ENCODE measurements around the gene GRK6.

Gene GRK6

DNA sequence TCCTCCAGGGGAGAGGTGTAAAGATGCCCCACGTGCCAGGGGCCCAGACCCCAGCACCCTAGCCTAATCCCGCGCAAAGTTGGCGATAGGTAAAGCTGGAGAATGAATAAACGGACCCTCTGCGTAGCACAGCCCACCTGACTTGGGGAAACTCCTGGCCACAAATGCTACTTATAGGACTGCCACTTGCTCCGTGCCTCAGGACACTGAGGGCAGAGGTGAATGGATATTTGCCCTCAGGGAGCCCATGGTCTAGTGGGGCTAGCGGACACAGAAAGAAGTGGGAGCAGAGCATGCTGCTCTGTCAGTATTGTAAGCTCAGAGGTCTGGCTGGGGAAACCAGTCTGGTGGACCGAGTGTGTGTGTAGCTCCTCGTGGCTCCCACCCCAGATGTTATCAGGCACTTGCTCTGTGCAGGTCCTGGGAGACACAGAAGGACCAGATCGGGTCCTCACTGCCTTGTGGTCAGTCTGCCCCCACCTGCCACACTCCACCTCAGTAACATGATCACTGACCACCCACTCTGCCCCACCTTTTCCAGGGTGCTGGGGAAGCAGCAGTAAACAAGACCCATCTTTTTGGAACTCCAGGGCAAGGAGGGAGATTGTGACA lies 841 bp downstream of the GRK6 start:
- no peak for DNase-seq

- DNase-seq = no peak
These were observed 1.6 kb downstream of the GRK6 start for GRCh38 chr5:177427919-177428573.

- DNase-seq = no peak
These were observed 2.2 kb downstream of the GRK6 start for GRCh38 chr5:177428574-177429217.

GRCh38 chr5:177429248-177430040 lies 3.0 kb downstream of the GRK6 start:
- DNase-seq = no peak

- DNase-seq = no peak
These were observed 3.9 kb downstream of the GRK6 start for GRCh38 chr5:177430140-177430951.

DNA sequence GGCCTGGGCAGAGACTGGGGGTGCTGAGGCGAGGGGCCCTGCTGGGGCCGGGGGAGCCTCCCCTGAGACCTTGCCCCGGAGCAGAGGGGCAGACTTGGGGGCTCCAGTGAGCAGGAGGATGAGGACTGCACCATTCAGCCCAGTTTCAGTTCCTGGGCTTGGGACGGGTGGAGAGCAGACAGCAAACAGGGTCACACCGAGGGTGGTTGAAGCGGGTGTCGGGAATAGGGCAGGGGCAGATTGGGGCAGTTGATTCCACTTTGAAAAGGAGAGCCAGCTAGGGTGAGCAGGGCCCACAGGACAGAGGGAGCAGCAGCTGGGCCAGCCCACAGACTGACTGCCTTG lies 4.5 kb downstream of the GRK6 start:
- DNase-seq = no peak

DNA sequence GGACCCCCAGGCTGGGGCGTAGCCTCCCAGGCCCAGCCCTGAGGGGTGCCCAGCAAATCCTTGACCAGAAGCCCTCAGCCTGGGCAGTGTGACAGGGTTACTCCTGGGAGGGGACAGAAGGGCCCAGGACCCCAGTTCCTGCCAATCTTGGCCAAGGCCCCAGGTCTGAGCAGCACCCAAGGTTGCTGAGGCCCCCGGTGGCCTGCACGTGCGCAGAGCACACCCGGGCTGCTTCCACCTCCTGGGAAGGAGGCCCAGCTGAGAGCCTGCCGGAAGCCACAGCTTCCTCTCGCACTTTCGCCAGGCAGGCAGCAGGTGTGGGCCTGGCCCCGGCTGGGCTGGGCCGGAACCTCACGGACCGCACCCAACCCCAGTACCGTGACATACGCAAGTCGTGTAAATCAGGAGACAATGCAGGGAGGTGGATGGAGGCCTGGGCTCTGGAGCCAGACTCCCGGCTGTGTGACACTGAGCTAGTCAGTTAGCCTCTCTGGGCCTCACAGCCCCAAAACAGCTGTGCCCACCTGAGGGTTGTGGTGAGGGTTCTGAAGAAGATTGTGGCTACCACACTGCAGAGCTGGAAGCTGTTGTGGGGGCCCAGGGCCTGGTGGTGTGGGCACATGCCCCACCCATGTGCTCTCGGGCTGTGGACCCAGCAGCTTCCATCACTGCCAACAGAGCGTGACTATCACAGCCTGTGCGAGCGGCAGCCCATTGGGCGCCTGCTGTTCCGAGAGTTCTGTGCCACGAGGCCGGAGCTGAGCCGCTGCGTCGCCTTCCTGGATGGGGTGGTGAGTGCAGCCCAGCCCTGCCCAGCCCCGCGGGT lies 5.1 kb downstream of the GRK6 start:
- no peak for DNase-seq

GRCh38 chr5:177432143-177432838 lies 5.8 kb downstream of the GRK6 start:
- DNase-seq = no peak

- no peak for DNase-seq
These were observed 6.6 kb downstream of the GRK6 start for GRCh38 chr5:177432839-177433657.

DNA sequence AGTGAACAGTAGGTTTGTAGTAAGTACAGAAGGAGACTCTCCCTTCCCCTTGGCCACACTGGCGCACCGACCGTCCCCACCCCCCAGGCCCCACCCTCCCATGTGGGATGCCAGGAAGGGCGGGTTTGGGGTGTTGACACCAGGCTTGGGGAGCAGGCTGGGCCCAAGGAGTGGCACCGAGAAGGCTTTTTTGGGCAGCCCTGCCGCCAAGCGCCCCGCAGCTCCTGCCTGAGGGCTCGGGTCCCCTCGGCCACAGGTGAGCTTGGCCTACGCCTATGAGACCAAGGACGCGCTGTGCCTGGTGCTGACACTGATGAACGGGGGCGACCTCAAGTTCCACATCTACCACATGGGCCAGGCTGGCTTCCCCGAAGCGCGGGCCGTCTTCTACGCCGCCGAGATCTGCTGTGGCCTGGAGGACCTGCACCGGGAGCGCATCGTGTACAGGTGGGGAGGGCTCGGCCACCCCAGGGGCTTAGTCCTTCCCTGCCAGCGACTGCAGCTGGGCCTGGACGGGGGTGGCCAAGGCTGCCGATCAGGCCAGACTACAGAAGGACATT lies 7.3 kb downstream of the GRK6 start:
- no peak for DNase-seq

DNA sequence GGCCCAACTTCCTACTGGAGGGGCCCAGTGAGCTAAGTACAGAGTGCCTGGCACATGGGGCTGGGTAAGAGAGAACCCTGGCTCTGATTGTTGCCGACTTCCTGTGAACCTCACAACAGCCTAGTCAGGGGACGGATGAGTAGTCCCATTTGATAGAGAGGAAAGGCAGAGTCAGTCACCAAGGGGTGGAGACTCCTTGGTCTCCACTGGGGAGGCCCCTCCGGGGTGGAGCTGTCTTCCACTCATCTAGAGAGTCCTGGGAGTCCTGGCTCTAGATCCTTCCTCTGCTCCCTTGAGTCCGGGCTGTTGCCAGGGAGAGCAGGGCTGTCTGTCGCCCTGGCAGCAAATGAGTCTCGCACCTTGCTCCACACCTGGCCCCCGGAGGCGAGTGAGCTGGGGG lies 8.0 kb downstream of the GRK6 start:
- DNase-seq = no peak

GRCh38 chr5:177434942-177435738 lies 8.7 kb downstream of the GRK6 start:
- no peak for DNase-seq

GRCh38 chr5:177435847-177436536 lies 9.5 kb downstream of the GRK6 start:
- no peak for DNase-seq

DNA sequence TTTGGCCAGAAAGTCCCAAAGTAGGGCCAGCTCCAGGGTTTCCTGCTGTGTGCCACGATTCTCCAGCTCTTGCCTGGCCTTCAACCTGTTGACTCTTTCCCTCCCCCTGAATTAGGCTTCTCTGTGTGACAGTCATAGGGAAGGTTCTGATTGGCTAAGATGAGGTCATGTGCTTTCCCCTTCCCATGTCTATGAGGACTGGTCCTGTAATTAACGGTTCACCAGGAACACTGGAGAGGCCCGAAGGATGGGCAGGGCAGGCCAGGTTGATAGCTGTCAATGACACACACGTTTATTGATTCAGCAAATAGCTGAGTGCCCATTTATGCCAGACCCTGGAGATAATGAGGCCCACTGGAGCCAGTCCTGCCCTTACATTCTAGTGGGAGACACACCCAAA lies 11.1 kb downstream of the GRK6 start:
- DNase-seq = no peak

DNA sequence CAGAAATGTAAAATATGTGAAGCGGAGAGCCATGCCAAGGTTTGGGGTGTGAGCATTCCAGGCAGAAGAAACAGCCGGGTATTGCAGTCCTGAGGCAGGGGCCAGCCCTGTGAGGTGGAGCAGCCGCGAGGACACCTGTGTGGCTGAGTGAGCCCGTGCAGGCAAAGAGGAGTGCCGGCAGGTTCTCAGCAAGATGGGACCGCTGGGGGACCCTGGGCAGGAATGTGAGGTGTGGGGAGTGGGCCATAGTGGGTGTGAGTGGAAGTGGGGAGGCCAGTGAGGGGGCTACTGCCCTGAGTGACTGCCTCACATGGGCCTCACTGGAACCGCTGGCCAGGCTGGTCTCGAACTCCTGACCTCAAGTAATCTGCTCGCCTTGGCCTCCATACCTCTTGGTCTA lies 12.0 kb downstream of the GRK6 start:
- DNase-seq = no peak

DNA sequence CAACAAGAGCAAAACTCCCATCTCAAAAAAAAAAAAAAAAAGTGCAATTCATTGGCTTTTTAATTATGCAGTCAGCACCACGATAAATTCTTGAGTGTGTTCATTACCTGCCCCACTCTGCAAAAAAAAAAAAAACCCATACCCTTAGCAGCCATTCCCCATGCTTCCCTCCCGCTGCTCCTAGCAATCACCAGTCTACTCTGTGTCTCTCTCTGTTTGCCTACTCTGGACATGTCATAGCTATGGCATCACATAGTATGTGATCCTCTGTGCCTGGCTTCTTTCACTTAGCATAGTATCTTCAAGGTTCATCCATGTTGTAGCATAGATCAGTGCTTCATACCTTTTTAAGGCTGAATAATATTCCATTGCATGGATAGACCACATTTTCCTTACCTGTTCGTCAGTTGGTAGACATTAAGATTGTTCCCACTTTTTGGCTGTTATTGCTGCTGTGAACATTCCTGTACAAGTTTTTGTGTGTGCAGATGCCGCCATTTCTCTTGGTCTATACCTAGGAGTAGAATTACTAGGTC lies 13.1 kb downstream of the GRK6 start:
- DNase-seq = no peak

- no peak for DNase-seq
These were observed 13.9 kb downstream of the GRK6 start for GRCh38 chr5:177440211-177440989.

Measured in retina (tissue), 1 donor.